Osteocyte (in vitro differentiated cells): ENCODE measurements around the gene HLA-A. TPM values are rescaled to one million over a fixed set of nuclear protein-coding genes. Genes with fewer than 3 reads are reported as not detected.

Experiments
- DNase-seq: peaks from one replicate; pipeline ENCODE4 v3.0.0; 2021; ENCODE audit warnings: mixed read lengths; ENCODE audit not compliant: unreplicated experiment; ENCODE audit errors: extremely low spot score
- H3K27ac Mint-ChIP-seq: one replicate; pipeline ENCODE4 v1.8.0; 2021; ENCODE audit warnings: mild to moderate bottlenecking, mixed read lengths; ENCODE audit not compliant: unreplicated experiment
- H3K27me3 Mint-ChIP-seq: one replicate; pipeline ENCODE4 v1.8.0; 2021; ENCODE audit warnings: mixed read lengths; ENCODE audit not compliant: unreplicated experiment
- H3K36me3 Mint-ChIP-seq: one replicate; pipeline ENCODE4 v1.8.0; 2021; ENCODE audit warnings: mixed read lengths; ENCODE audit not compliant: unreplicated experiment
- H3K4me1 Mint-ChIP-seq: one replicate; pipeline ENCODE4 v1.8.0; 2021; ENCODE audit warnings: mixed read lengths; ENCODE audit not compliant: unreplicated experiment
- H3K4me3 Mint-ChIP-seq: one replicate; pipeline ENCODE4 v1.8.0; 2021; ENCODE audit warnings: mild to moderate bottlenecking, moderate library complexity, mixed read lengths; ENCODE audit not compliant: unreplicated experiment
- H3K9me3 Mint-ChIP-seq: one replicate; pipeline ENCODE4 v1.8.0; 2021; ENCODE audit warnings: mixed read lengths; ENCODE audit not compliant: unreplicated experiment
- total RNA-seq: library from RNA; stranded (reverse); gene quantifications from 2 replicates; pipeline ENCODE4 v1.2.1, GENCODE V29; 2021
- TF ChIP-seq, protein P1 (sequence below): fragments of 200-600 bp; sonication (generic); IDR thresholded peaks from 2 replicates; pipeline ENCODE4 v1.5.0; 2021; ENCODE audit warnings: antibody characterized with exemption, mild to moderate bottlenecking, moderate library complexity

Gene HLA-A
- total RNA-seq, 1 donor from 2014 or later, result 293 TPM

DNA sequence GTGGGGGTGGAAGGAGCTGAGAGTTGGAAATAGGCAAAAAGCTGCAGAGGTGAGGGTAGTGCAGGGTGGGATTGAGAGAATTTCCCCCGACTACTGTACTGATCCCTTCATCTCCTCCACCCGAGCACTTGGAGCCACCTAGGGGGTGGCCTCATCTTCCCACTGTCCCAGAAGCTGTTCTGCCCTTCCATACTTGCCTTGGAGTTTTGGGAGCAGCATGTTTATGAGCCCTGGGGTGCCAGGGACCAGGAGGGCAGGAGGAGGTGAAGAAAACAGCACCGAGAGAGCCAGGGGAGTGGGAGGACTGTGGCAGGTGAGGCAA is 34.0 kb upstream of the HLA-A start:
- Mint-ChIP-seq H3K4me3 (no peak overlapping the region), H3K4me1 (no peaks in the 10 kb centered on the region), H3K36me3 (no peaks in the 10 kb centered on the region), H3K27me3 (peaks cover 60% of the 10 kb centered on the region), H3K27ac (no peak overlapping the region), H3K9me3 (no peaks in the 10 kb centered on the region)
- DNase-seq, result no peak
- TF ChIP-seq, protein P1, sequence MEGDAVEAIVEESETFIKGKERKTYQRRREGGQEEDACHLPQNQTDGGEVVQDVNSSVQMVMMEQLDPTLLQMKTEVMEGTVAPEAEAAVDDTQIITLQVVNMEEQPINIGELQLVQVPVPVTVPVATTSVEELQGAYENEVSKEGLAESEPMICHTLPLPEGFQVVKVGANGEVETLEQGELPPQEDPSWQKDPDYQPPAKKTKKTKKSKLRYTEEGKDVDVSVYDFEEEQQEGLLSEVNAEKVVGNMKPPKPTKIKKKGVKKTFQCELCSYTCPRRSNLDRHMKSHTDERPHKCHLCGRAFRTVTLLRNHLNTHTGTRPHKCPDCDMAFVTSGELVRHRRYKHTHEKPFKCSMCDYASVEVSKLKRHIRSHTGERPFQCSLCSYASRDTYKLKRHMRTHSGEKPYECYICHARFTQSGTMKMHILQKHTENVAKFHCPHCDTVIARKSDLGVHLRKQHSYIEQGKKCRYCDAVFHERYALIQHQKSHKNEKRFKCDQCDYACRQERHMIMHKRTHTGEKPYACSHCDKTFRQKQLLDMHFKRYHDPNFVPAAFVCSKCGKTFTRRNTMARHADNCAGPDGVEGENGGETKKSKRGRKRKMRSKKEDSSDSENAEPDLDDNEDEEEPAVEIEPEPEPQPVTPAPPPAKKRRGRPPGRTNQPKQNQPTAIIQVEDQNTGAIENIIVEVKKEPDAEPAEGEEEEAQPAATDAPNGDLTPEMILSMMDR, result no peak

DNA sequence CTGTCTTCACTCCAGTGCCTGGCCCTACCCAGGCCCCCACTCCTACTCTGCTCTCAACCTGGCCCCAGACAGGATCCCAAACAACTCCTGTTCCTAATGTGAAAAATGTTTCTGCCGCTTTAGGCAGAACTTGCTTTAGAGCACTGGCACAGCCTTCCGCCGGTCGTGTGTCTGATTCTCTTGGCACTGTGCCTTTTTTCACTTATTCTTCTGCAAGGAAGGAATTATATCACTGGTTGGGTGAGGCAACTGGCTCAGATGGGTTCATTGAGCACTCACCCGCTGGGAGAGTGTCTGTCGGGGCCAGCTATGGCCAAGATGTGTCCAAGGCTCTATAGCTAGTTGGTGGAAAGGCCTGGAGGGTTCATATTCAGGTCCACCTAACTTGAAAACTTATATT is 33.6 kb upstream of the HLA-A start:
- Mint-ChIP-seq H3K27ac (no peak overlapping the region), H3K4me1 (no peaks in the 10 kb centered on the region), H3K4me3 (no peak overlapping the region), H3K36me3 (no peaks in the 10 kb centered on the region), H3K27me3 (peaks cover 57% of the 10 kb centered on the region), H3K9me3 (no peaks in the 10 kb centered on the region)
- DNase-seq, result no peak
- TF ChIP-seq, protein P1, result no peak

DNA sequence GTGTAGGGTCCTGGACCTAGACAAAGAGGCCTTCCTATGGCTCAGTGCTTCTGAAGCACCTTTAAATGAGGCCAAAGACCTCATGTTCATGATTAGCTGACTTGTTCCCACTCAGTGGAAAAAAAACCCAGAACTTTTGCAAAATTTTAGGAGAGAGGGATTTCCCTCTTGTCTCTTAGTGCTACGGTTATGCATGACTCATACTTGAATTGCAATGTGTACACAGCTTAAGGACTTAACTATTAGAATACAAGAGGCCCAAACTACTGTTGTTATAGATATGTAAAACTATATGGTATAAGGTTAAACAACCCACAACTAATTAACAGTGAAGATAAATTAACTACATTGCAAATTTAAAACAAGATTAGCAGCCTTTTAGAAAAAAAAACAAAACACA is 32.3 kb upstream of the HLA-A start:
- H3K4me1 Mint-ChIP-seq, result no peaks in the 10 kb centered on the region
- no peak overlapping the region for H3K27ac Mint-ChIP-seq
- peaks cover 54% of the 10 kb centered on the region for H3K27me3 Mint-ChIP-seq
- no peak overlapping the region for H3K4me3 Mint-ChIP-seq
- DNase-seq, result no peak
- TF ChIP-seq, protein P1, result no peak
- H3K36me3 Mint-ChIP-seq, result no peaks in the 10 kb centered on the region
- H3K9me3 Mint-ChIP-seq, result no peaks in the 10 kb centered on the region

DNA sequence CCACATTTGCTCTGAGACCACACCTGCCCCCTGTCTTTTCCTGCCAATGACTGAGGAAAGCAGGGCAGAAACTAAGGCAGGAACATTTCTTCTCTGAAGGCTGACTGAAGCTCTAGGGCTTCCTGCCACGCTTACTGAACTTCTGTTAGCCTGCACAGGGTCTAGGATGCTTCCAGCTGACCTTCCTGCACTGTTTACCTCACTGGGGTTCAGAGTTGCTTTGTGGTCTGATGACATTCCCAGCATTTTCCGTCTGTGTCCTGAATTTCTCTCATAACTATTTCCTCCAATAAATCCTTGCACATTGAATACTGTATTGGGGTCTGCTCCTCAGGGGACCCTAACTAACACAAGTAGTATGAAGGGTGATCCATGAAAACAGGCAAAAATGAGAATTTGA is 29.5 kb upstream of the HLA-A start:
- Mint-ChIP-seq H3K27me3 (peaks cover 36% of the 10 kb centered on the region), H3K9me3 (no peaks in the 10 kb centered on the region), H3K36me3 (no peaks in the 10 kb centered on the region), H3K4me1 (no peaks in the 10 kb centered on the region), H3K4me3 (no peak overlapping the region), H3K27ac (no peak overlapping the region)
- TF ChIP-seq, protein P1, result no peak
- DNase-seq, result no peak

DNA sequence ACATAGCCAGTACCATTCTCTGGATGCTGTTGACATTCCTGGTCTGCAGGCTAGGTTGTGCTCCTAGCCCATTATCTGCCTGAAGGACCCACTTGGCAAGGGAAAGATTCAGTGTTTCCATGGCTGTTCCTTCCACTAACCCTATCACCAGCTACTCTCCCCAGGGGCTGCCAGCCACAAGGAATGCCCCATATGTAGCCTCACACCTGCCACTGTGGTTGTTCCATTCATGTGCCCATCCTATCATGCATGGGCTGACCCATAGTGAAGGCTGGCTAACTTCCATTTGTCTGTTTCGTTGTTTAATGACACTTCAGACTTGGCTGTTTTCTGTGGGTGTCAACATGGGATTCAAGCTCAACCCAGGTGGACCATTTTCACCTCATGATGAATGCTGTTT is 25.6 kb upstream of the HLA-A start:
- Mint-ChIP-seq H3K9me3 (no peaks in the 10 kb centered on the region), H3K4me1 (no peaks in the 10 kb centered on the region), H3K4me3 (no peak overlapping the region), H3K27me3 (peaks cover 56% of the 10 kb centered on the region), H3K36me3 (no peaks in the 10 kb centered on the region), H3K27ac (no peak overlapping the region)
- TF ChIP-seq, protein P1, result no peak
- DNase-seq, result no peak
